HEK293 (cell line): Measurements from ENCODE around the gene ALB.

Experiments
- CTCF ChIA-PET: fragments of 350-600 bp; formaldehyde crosslinking; extraction: SDS; loops from one replicate; lab custom pipeline; 2021; ENCODE audit warnings: antibody characterized with exemption; lab: Yijun Ruan, JAX
- POLR2A ChIA-PET: fragments of 300-600 bp; formaldehyde crosslinking; extraction: SDS; loops from one replicate; lab custom pipeline; 2020; ENCODE audit warnings: antibody characterized with exemption, inconsistent platforms; lab: Yijun Ruan, JAX
- H3K27ac ChIP-seq: fragments of 200-500 bp; sonication (Bioruptor generic); 2 replicates; pipeline ENCODE4 v1.5.1; 2014; ENCODE audit warnings: low read depth, low read length, control low read depth, inconsistent platforms; ENCODE audit errors: extremely low read depth
- H3K36me3 ChIP-seq, 2 experiments: fragments of 200-500 bp in 1 of 2; sonication (Bioruptor generic) in 1 of 2; 1 replicate in 1 of 2; 2 replicates in 1 of 2; pipeline ENCODE4 v1.5.1; 2014 to 2017; ENCODE audit warnings: inconsistent platforms in 2 of 2, low read length in 2 of 2; ENCODE audit not compliant: control insufficient read depth in 2 of 2, insufficient read depth in 1 of 2
- H3K4me1 ChIP-seq: fragments of 200-500 bp; sonication (Bioruptor generic); 2 replicates; pipeline ENCODE4 v1.5.1; 2014; ENCODE audit warnings: mild to moderate bottlenecking, low read length, inconsistent platforms; ENCODE audit not compliant: control insufficient read depth, insufficient read depth
- H3K4me3 ChIP-seq: 2 replicates; pipeline ENCODE4 v1.5.1; 2011; ENCODE audit warnings: low read depth, mild to moderate bottlenecking, control low read depth, low read length, moderate library complexity
- H3K9me3 ChIP-seq: fragments of 200-500 bp; sonication (Bioruptor generic); 2 replicates; pipeline ENCODE4 v1.5.1; 2014; ENCODE audit warnings: low read depth, low read length, inconsistent platforms; ENCODE audit not compliant: control insufficient read depth, insufficient read depth
- BCL11A ChIP-seq: fragments of 450-650 bp; formaldehyde crosslinking; IDR thresholded peaks from 2 replicates; pipeline ENCODE4 v1.5.1; 2016; ENCODE audit warnings: low read depth, missing biosample characterization, missing genetic modification characterization
- HIC1 ChIP-seq: fragments of 450-650 bp; formaldehyde crosslinking; IDR thresholded peaks from 2 replicates; pipeline ENCODE4 v1.5.1; 2016; ENCODE audit warnings: missing biosample characterization, missing genetic modification characterization
- IKZF3 ChIP-seq: fragments of 450-650 bp; IDR thresholded peaks from 2 replicates; pipeline ENCODE4 v1.5.0; 2018; ENCODE audit warnings: missing biosample characterization, mild to moderate bottlenecking, missing genetic modification characterization, moderate library complexity
- MYNN ChIP-seq: fragments of 450-650 bp; formaldehyde crosslinking; IDR thresholded peaks from 2 replicates; pipeline ENCODE4 v1.5.1; 2016; ENCODE audit warnings: missing biosample characterization, missing genetic modification characterization, borderline replicate concordance
- PRDM10 ChIP-seq: fragments of 450-650 bp; formaldehyde crosslinking; IDR thresholded peaks from 2 replicates; pipeline ENCODE4 v1.5.1; 2016; ENCODE audit warnings: missing biosample characterization, missing genetic modification characterization
- SCRT2 ChIP-seq: fragments of 450-650 bp; formaldehyde crosslinking; IDR thresholded peaks from 2 replicates; pipeline ENCODE4 v1.5.1; 2016; ENCODE audit warnings: missing biosample characterization, missing genetic modification characterization
- WT1 ChIP-seq: fragments of 450-650 bp; formaldehyde crosslinking; IDR thresholded peaks from 2 replicates; pipeline ENCODE4 v1.5.1; 2016; ENCODE audit warnings: missing biosample characterization, missing genetic modification characterization
- YY2 ChIP-seq: fragments of 450-650 bp; formaldehyde crosslinking; IDR thresholded peaks from 2 replicates; pipeline ENCODE4 v1.5.1; 2016; ENCODE audit warnings: missing biosample characterization, missing genetic modification characterization
- ZIC2 ChIP-seq: fragments of 450-650 bp; formaldehyde crosslinking; IDR thresholded peaks from 2 replicates; pipeline ENCODE4 v1.5.1; 2016; ENCODE audit warnings: missing biosample characterization, missing genetic modification characterization
- ZNF146 ChIP-seq: fragments of 450-650 bp; formaldehyde crosslinking; IDR thresholded peaks from 2 replicates; pipeline ENCODE4 v1.5.1; 2016; ENCODE audit warnings: missing biosample characterization, missing genetic modification characterization
- ZNF148 ChIP-seq: fragments of 450-650 bp; formaldehyde crosslinking; IDR thresholded peaks from 2 replicates; pipeline ENCODE4 v1.5.0; 2017; ENCODE audit warnings: missing biosample characterization, missing genetic modification characterization, borderline replicate concordance
- ZNF18 ChIP-seq: fragments of 450-650 bp; formaldehyde crosslinking; IDR thresholded peaks from 2 replicates; pipeline ENCODE4 v1.5.1; 2016; ENCODE audit warnings: missing biosample characterization, missing genetic modification characterization
- ZNF19 ChIP-seq: fragments of 450-650 bp; formaldehyde crosslinking; IDR thresholded peaks from 2 replicates; pipeline ENCODE4; 2016; ENCODE audit warnings: missing biosample characterization, missing genetic modification characterization, low read depth
- ZNF2 ChIP-seq: fragments of 450-650 bp; formaldehyde crosslinking; IDR thresholded peaks from 2 replicates; pipeline ENCODE4 v1.5.1; 2016; ENCODE audit warnings: missing biosample characterization, missing genetic modification characterization
- ZNF239 ChIP-seq: fragments of 450-650 bp; formaldehyde crosslinking; IDR thresholded peaks from 2 replicates; pipeline ENCODE4 v1.5.1; 2016; ENCODE audit warnings: missing biosample characterization, missing genetic modification characterization
- ZNF324 ChIP-seq: fragments of 450-650 bp; formaldehyde crosslinking; IDR thresholded peaks from 2 replicates; pipeline ENCODE4 v1.5.1; 2016; ENCODE audit warnings: missing biosample characterization, missing genetic modification characterization
- ZNF529 ChIP-seq: fragments of 450-650 bp; formaldehyde crosslinking; IDR thresholded peaks from 2 replicates; pipeline ENCODE4 v1.5.1; 2017; ENCODE audit warnings: missing genetic modification characterization, missing biosample characterization; ENCODE audit not compliant: insufficient replicate concordance
- ZNF654 ChIP-seq: fragments of 450-650 bp; formaldehyde crosslinking; IDR thresholded peaks from 2 replicates; pipeline ENCODE4 v1.5.1; 2016; ENCODE audit warnings: low read depth, missing biosample characterization, missing genetic modification characterization
- ZXDB ChIP-seq: fragments of 450-650 bp; formaldehyde crosslinking; IDR thresholded peaks from 2 replicates; pipeline ENCODE4 v1.5.1; 2016; ENCODE audit warnings: missing biosample characterization, missing genetic modification characterization
- TF ChIP-seq, protein P1 (sequence below): IDR thresholded peaks from 2 replicates; pipeline ENCODE4 v1.6.1; 2011; ENCODE audit warnings: mild to moderate bottlenecking, low read depth, low read length, borderline replicate concordance
- TF ChIP-seq, protein P2 (sequence below): fragments of 450-650 bp; formaldehyde crosslinking; IDR thresholded peaks from 2 replicates; pipeline ENCODE4 v1.5.1; 2016; ENCODE audit warnings: missing biosample characterization, missing genetic modification characterization

Gene ALB

GRCh38 chr4:73450398-73451004 lies 46.4 kb downstream of the ALB start:
- Histone ChIP-seq H3K4me3 (no peak overlapping the region), H3K4me1 (no peaks in the 10 kb centered on the region), H3K27ac (no peak overlapping the region), H3K36me3 (no peaks in the 10 kb centered on the region), H3K9me3 (no peaks in the 10 kb centered on the region)
- TF ChIP-seq, protein P1, sequence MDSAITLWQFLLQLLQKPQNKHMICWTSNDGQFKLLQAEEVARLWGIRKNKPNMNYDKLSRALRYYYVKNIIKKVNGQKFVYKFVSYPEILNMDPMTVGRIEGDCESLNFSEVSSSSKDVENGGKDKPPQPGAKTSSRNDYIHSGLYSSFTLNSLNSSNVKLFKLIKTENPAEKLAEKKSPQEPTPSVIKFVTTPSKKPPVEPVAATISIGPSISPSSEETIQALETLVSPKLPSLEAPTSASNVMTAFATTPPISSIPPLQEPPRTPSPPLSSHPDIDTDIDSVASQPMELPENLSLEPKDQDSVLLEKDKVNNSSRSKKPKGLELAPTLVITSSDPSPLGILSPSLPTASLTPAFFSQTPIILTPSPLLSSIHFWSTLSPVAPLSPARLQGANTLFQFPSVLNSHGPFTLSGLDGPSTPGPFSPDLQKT: no peak
- TF ChIP-seq WT1 (no peak), ZNF148 (tag by site-specific recombination) (no peak), PRDM10 (tag by site-specific recombination) (peak; percentile 19; the same call in 1 of the 2 replicates), SCRT2 (tag by site-specific recombination) (peak; percentile 66), ZNF19 (tag by site-specific recombination) (no peak), ZIC2 (tag by site-specific recombination) (0 out of 2 replicates have a peak, but pooled peaks have one; percentile 23), ZNF324 (no peak), ZNF18 (no peak), ZNF146 (tag by site-specific recombination) (no peak), BCL11A (no peak)
- ChIA-PET CTCF (interaction anchor here (0.6 kb wide), 1 partner anchor 15 kb away, joined by 5 read pairs; the partner anchor contains the start of gene AFP), POLR2A (no interaction called here)

GRCh38 chr4:73451404-73451803 lies 47.3 kb downstream of the ALB start:
- H3K4me3 ChIP-seq: no peak overlapping the region
- no peaks in the 10 kb centered on the region for H3K4me1 ChIP-seq
- ChIA-PET POLR2A (no interaction called here), CTCF (interaction anchor here (0.6 to 1.1 kb wide), 2 partner anchors 16 to 110 kb away, joined by 5 read pairs; partner anchors contain the start of gene AFP)
- H3K27ac ChIP-seq: no peak overlapping the region
- H3K36me3 ChIP-seq: no peaks in the 10 kb centered on the region
- no peaks in the 10 kb centered on the region for H3K9me3 ChIP-seq
- TF ChIP-seq ZNF2 (tag by site-specific recombination): no peak
- no peak for TF ChIP-seq YY2 (tag by site-specific recombination)
- TF ChIP-seq ZXDB (tag by site-specific recombination): no peak
- no peak for TF ChIP-seq ZNF529 (tag by site-specific recombination)
- TF ChIP-seq, protein P2, sequence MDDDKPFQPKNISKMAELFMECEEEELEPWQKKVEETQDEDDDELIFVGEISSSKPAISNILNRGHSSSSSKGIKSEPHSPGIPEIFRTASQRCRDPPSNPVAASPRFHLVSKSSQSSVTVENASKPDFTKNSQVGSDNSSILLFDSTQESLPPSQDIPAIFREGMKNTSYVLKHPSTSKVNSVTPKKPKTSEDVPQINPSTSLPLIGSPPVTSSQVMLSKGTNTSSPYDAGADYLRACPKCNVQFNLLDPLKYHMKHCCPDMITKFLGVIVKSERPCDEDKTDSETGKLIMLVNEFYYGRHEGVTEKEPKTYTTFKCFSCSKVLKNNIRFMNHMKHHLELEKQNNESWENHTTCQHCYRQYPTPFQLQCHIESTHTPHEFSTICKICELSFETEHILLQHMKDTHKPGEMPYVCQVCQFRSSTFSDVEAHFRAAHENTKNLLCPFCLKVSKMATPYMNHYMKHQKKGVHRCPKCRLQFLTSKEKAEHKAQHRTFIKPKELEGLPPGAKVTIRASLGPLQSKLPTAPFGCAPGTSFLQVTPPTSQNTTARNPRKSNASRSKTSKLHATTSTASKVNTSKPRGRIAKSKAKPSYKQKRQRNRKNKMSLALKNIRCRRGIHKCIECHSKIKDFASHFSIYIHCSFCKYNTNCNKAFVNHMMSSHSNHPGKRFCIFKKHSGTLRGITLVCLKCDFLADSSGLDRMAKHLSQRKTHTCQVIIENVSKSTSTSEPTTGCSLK (tag by site-specific recombination): no peak
- 0 out of 2 replicates have a peak, but pooled peaks have one; percentile 20 for TF ChIP-seq IKZF3 (tag by site-specific recombination)
- no peak for TF ChIP-seq ZNF654 (tag by site-specific recombination)
- TF ChIP-seq ZIC2 (tag by site-specific recombination): peak; percentile 94
- no peak for TF ChIP-seq ZNF239 (tag by site-specific recombination)
- TF ChIP-seq HIC1: peak; percentile 40; the same call in 1 of the 2 replicates
- no peak for TF ChIP-seq MYNN (tag by site-specific recombination)
